ENCODE results near the gene TKT.

GRCh38 chr3:53234841-53235232, 21.0 kb downstream of the TKT start:
- TF ChIP-seq EHMT2 (IDR thresholded peaks at IDR 0.05; ENCODE audit: low read depth): no peak
- no peak for TF ChIP-seq HOXB5 (CRISPR knock-in tag; IDR thresholded peaks at IDR 0.05)
- no peak for TF ChIP-seq CTCF (IDR thresholded peaks at IDR 0.05)
- no peak for TF ChIP-seq RFX5 (IDR thresholded peaks at IDR 0.05)
- TF ChIP-seq SREBF2 (IDR thresholded peaks at IDR 0.05): no peak
- TF ChIP-seq BHLHE40 (IDR thresholded peaks at IDR 0.05; ENCODE audit: low read depth, low read length): no peak
- no peak for TF ChIP-seq JUN (IDR thresholded peaks at IDR 0.05)
- no peak for TF ChIP-seq USF2 (IDR thresholded peaks at IDR 0.05)

Measured in A549 (cell line).